ENCODE measurements around the gene KCNRG. TPM values are rescaled to one million over a fixed set of nuclear protein-coding genes. Genes with fewer than 3 reads are reported as not detected.

Gene KCNRG
- total and polyA plus RNA-seq, 9 of the 15 experiments (the other 6 are each of a cell fraction or from before 2014, with no cell fraction given): 0.36 to 1.1 (median 0.53) TPM

GRCh38 chr13:50014386-50014785 lies 858 bp upstream of the KCNRG start (continued):
- TF ChIP-seq TCF3 (CRISPR knock-in tag; IDR thresholded peaks at IDR 0.05) (peak; percentile 82), SREBF2 (CRISPR knock-in tag; IDR thresholded peaks at IDR 0.05) (no peak), CBFA2T3 (IDR thresholded peaks at IDR 0.05) (peak; percentile 85), TRIM24 (IDR thresholded peaks at IDR 0.05) (peak in 1 of 2 experiments; percentile 23; a peak in 1 of 4 replicates), NCOR1 (IDR thresholded peaks at IDR 0.05) (peak; percentile 75), MEIS2 (IDR thresholded peaks at IDR 0.05; ENCODE audit: partially characterized antibody) (peak; percentile 66), ZNF561 (CRISPR knock-in tag; conservative IDR thresholded peaks at IDR 0.05) (no peak), SIN3B (IDR thresholded peaks at IDR 0.05; ENCODE audit: low read depth) (no peak), TEAD4 (IDR thresholded peaks at IDR 0.05; ENCODE audit: low read length) (peak; percentile 74), TEAD4 (CRISPR knock-in tag; IDR thresholded peaks at IDR 0.05; ENCODE audit: borderline replicate concordance) (no peak), ZFP36 (IDR thresholded peaks at IDR 0.05; ENCODE audit: low read depth, low read length, partially characterized antibody) (no peak), KLF16 (IDR thresholded peaks at IDR 0.05) (peak; percentile 6; the same call in 1 of the 2 replicates), CEBPB (tag; IDR thresholded peaks at IDR 0.05) (no peak), GABPB2 (CRISPR knock-in tag; conservative IDR thresholded peaks at IDR 0.05) (no peak), CBX1 (IDR thresholded peaks at IDR 0.05; ENCODE audit: low read depth) (no peak), GATAD2B (IDR thresholded peaks at IDR 0.05; ENCODE audit: borderline replicate concordance) (peak; percentile 39; the same call in 1 of the 2 replicates), MAFG (tag; conservative IDR thresholded peaks at IDR 0.05) (no peak), DACH1 (IDR thresholded peaks at IDR 0.05; ENCODE audit: partially characterized antibody) (peak; percentile 11), ZNF431 (CRISPR knock-in tag; IDR thresholded peaks at IDR 0.05) (no peak), ZNF280B (CRISPR knock-in tag; IDR thresholded peaks at IDR 0.05) (no peak), NFIC (IDR thresholded peaks at IDR 0.05) (peak; percentile 44; the same call in 1 of the 2 replicates), RBM22 (IDR thresholded peaks at IDR 0.05; ENCODE audit: low read depth, low read length, poor library complexity, severe bottlenecking) (no peak), GTF2B (IDR thresholded peaks at IDR 0.05; ENCODE audit: extremely low read depth, insufficient read length) (no peak), CBFA2T2 (conservative IDR thresholded peaks at IDR 0.05) (peak; percentile 77), FOXM1 (IDR thresholded peaks at IDR 0.05; ENCODE audit: low read depth) (0 out of 2 replicates have a peak, but pooled peaks have one; percentile 44), FOXM1 (CRISPR knock-in tag; IDR thresholded peaks at IDR 0.05; ENCODE audit: low read depth) (no peak), ZNF780A (CRISPR knock-in tag; IDR thresholded peaks at IDR 0.05) (no peak), GATAD2A (IDR thresholded peaks at IDR 0.05) (no peak), ZNF445 (CRISPR knock-in tag; IDR thresholded peaks at IDR 0.05; ENCODE audit: low read depth) (no peak), ERF (CRISPR knock-in tag; IDR thresholded peaks at IDR 0.05) (no peak), PKNOX1 (IDR thresholded peaks at IDR 0.05) (peak; percentile 30; the same call in 1 of the 2 replicates)
